Superior temporal gyrus (tissue), 1 donor: Measurements from ENCODE around the gene RBM43.

ENCODE experiments used
- DNase-seq: peaks from one replicate; pipeline ENCODE4 v3.0.0-alpha.2; 2016; ENCODE audit errors: extremely low spot score

The RBM43 gene

DNA sequence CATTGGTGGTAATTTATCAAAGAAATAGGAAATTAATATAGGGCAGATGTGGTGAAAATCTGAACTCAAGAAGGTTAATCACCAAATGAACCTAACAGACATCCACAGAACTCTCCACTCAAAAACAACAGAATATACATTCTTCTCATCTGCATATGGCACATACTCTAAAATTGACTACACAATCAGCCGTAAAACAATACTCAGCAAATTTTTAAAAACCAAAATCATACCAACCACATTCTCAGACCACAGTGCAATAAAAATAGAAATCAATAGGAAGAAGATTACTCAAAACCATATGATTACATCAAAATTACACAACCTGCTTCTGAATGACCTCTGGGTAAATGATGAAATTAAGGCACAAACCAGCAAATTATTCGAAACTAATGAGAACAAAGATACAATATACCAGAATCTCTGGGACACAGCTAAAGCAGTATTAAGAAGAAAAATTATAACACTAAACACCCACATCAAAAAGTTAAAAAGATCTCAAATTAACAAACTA is 31.0 kb downstream of the RBM43 start:
- no peak for DNase-seq

DNA sequence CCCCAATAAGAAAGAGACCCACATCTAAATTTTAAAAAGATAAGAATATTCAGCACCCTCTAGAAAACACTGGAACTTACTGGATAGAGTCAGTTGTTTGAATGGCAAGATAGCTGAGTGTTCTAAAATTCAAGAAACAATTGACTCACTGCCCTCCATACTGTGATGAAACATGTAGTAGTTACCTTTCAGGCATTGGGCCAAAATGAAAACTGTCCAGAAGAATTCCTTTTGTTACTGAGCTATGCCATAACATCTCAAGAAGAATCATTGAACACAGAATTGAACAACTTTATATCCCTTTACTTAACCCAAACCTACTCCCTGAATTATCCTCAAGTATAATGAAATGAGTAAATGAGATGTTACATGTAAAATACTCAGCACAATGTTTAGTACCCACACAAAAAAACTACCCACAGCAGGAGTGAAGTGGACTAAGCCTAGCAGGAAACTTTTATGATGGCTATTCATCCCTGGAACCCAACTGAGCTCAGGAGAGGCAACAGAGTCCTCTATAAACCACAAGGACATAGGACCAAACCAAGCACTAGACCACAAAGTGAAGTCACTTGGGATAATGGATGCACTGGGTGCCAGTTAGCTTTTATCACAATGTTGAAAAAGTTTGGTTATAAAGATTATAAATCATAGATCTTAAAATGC is 32.7 kb downstream of the RBM43 start:
- DNase-seq: no peak

GRCh38 chr2:151217343-151217742 is 44.3 kb downstream of the RBM43 start:
- DNase-seq: no peak

DNA sequence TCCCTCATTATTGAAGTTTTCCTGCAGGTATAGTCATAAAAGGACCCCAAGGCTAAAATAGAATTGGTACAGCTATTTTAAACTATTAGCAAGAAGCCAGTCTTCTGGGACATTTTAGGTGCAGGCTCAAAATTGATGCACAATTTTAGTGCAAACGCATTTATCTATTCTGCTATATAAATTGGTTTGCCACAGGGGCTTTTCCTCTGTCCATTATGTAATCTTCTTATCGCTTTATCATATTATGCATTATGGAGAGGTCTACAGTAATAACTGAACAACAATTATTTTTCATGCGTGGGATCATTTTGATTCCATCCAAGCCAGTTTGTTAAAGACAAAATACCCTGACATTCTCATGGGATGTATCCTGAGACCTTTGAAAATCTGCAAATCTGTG is 54.6 kb downstream of the RBM43 start:
- DNase-seq: no peak

DNA sequence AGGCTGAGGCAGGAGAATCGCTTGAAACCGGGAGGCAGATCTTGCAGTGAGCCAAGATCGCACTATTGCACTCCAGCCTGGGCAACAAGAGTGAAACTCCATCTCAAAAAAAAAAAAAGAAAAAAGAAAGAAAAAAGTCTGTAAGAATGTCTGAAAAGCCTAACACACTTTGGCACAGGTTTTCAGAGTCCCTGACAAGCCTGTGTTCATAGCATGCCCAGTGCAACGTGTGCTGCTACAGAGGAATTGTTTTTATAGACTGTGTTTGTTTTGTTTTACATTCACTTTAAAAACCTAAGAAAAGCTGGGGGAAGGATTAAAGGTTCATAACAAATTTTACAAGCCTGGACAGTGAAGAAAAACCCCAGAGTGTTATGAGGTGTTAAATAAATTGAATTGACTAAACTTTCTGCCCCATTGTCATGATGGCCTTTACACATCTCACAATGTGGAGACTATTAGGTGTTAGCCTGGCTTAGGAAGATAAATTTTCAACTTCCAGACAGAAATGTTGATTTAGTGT is 55.2 kb downstream of the RBM43 start:
- no peak for DNase-seq

- no peak for DNase-seq
Observed at GRCh38 chr2:151205571-151205970, 56.1 kb downstream of the RBM43 start.

DNA sequence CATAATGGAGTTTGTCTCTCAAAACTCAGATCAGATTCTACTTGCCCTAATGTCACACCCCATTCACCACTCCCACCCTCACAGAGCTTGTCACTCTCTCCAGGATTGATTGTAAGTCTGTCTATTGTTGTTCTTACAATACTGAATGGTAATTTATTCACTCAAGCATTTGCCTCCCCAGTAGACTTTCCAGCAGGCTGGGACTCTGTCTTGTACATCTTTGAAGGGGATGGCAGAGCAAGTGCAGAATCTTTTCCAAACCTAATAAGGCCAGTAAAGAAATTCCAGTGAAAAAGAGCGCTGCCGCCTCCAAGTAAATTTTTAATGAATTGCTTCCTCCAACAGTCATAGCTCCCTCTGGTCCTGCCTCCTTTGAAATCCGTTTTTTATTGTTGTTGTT is 56.9 kb downstream of the RBM43 start:
- DNase-seq: no peak

DNA sequence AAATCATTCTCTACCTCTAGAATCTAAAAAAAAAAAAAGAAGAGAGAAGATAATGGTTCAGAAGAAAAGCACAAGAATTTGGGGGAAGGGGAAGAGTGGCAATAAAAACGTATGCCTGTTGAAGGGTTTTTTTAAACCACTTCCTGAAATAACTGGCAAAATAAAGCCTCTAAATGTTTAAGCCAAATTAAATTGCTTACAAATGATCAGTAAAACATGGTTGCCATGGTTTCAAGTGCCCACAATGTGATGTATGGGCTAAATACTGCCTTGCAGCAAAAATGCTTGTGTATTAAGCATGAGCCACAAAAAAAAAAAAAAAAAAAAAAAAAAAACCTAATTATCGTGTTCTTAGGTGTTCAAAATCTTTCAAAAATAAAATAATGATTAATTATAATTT is 60.8 kb downstream of the RBM43 start:
- no peak for DNase-seq

DNA sequence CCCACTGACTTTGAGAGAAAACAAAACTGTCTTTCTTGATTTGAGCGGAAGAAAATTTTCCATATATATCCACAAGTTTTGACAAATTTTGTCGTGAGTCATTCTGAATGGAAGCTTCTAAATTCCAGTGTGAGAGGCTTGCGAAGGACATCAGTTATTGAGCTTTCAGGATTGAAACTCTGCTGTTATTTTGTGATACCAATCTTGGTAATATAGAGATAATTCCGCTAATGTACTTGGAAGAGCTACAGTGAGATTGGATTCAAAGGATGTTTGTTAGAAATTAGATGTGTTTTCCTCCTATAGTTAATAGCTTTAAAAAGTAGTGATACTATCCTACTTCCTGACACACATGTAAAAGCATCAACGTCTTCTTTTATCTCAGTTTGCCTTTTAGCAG is 61.4 kb downstream of the RBM43 start:
- DNase-seq: no peak

GRCh38 chr2:151198645-151199044 is 63.0 kb downstream of the RBM43 start:
- DNase-seq: no peak
